Mesenchymal stem cell (in vitro differentiated cells and primary cell): ENCODE data around the gene SLC9A9.
A peak's percentile ranks its signal among the peaks of the same experiment; 100 is the strongest.

Experiments
- DNase-seq: peaks from one replicate; pipeline ENCODE4 v3.0.0-alpha.2; 2013
- H2AFZ ChIP-seq: one replicate; pipeline ENCODE4 v1.6.1; 2013; ENCODE audit warnings: low read depth, mild to moderate bottlenecking, control low read depth, inconsistent platforms, low read length, moderate library complexity
- H2AK5ac ChIP-seq: 2 replicates; pipeline ENCODE4 v1.6.1; 2013; ENCODE audit warnings: low read length, moderate library complexity, mild to moderate bottlenecking, inconsistent platforms; ENCODE audit not compliant: severe bottlenecking
- H2BK120ac ChIP-seq: one replicate; pipeline ENCODE4 v1.6.1; 2013; ENCODE audit warnings: low read depth, mild to moderate bottlenecking, inconsistent platforms, low read length, moderate library complexity
- H2BK12ac ChIP-seq, 2 experiments: one replicate each; pipeline ENCODE4 v1.6.1; 2013; ENCODE audit warnings: inconsistent platforms in 2 of 2, low read length in 2 of 2, mild to moderate bottlenecking in 2 of 2, moderate library complexity in 2 of 2, control low read depth in 1 of 2
- H2BK15ac ChIP-seq: one replicate; pipeline ENCODE4 v1.6.1; 2013; ENCODE audit warnings: mild to moderate bottlenecking, low read depth, inconsistent platforms; ENCODE audit not compliant: poor library complexity, severe bottlenecking
- H2BK5ac ChIP-seq: 2 replicates; pipeline ENCODE4 v1.6.1; 2013; ENCODE audit warnings: low read depth, mild to moderate bottlenecking, low read length, control low read depth, inconsistent platforms; ENCODE audit not compliant: poor library complexity, severe bottlenecking
- H3K14ac ChIP-seq, 2 experiments: one replicate each; pipeline ENCODE4 v1.6.1; 2013; ENCODE audit warnings: inconsistent platforms in 2 of 2, low read length in 2 of 2, control low read depth in 1 of 2, mild to moderate bottlenecking in 1 of 2, moderate library complexity in 1 of 2
- H3K18ac ChIP-seq, 2 experiments: one replicate each; pipeline ENCODE4 v1.6.1; 2013; ENCODE audit warnings: inconsistent platforms in 2 of 2, low read length in 2 of 2, control low read depth in 1 of 2, low read depth in 1 of 2, mild to moderate bottlenecking in 1 of 2
- H3K23ac ChIP-seq, 2 experiments: one replicate each; pipeline ENCODE4 v1.6.1; 2013; ENCODE audit warnings: inconsistent platforms in 2 of 2, low read length in 2 of 2, mild to moderate bottlenecking in 2 of 2, moderate library complexity in 2 of 2, control low read depth in 1 of 2
- H3K27ac ChIP-seq: 2 replicates; pipeline ENCODE4 v1.5.1; 2013; ENCODE audit warnings: mild to moderate bottlenecking, moderate library complexity, low read length, control low read depth, inconsistent platforms; ENCODE audit not compliant: poor library complexity, severe bottlenecking
- H3K27me3 ChIP-seq, 2 experiments: 2 replicates each; pipeline versions ENCODE4 v1.6.1 to v1.7.0; 2013; ENCODE audit warnings: low read length in 2 of 2, mild to moderate bottlenecking in 2 of 2, moderate library complexity in 2 of 2, control low read depth in 1 of 2, inconsistent platforms in 1 of 2; ENCODE audit not compliant: control insufficient read depth in 1 of 2, insufficient read depth in 1 of 2
- H3K36me3 ChIP-seq, 2 experiments: 2 replicates each; pipeline versions ENCODE4 v1.6.1 to v1.7.0; 2013; ENCODE audit warnings: low read length in 2 of 2, control low read depth in 1 of 2, inconsistent platforms in 1 of 2, low read depth in 1 of 2, mild to moderate bottlenecking in 1 of 2; ENCODE audit not compliant: insufficient read depth in 2 of 2, control insufficient read depth in 1 of 2
- H3K4ac ChIP-seq, 2 experiments: one replicate each; pipeline ENCODE4 v1.6.1; 2013; ENCODE audit warnings: inconsistent platforms in 2 of 2, low read length in 2 of 2, mild to moderate bottlenecking in 2 of 2, moderate library complexity in 2 of 2, control low read depth in 1 of 2, low read depth in 1 of 2
- H3K4me1 ChIP-seq: 2 replicates; pipeline ENCODE4 v1.6.1; 2013; ENCODE audit warnings: low read depth, low read length, control low read depth; ENCODE audit not compliant: control insufficient read depth, insufficient read depth
- H3K4me2 ChIP-seq: 2 replicates; pipeline ENCODE4 v1.6.1; 2013; ENCODE audit warnings: low read length, mild to moderate bottlenecking, inconsistent platforms; ENCODE audit not compliant: poor library complexity, severe bottlenecking
- H3K4me3 ChIP-seq, 2 experiments: 2 replicates each; pipeline versions ENCODE4 v1.5.1 to v1.7.0; 2013; ENCODE audit warnings: low read length in 2 of 2, mild to moderate bottlenecking in 2 of 2, control low read depth in 1 of 2, low read depth in 1 of 2; ENCODE audit not compliant: insufficient read depth in 1 of 2
- H3K79me1 ChIP-seq: replicated peaks from 2 replicates; pipeline ENCODE4 v1.6.1; 2013; ENCODE audit warnings: mild to moderate bottlenecking, control low read depth, low read length, inconsistent platforms; ENCODE audit not compliant: poor library complexity, severe bottlenecking
- H3K9ac ChIP-seq: 2 replicates; pipeline ENCODE4 v1.7.0; 2013; ENCODE audit warnings: mild to moderate bottlenecking, low read length, moderate library complexity
- H3K9me3 ChIP-seq: 2 replicates; pipeline ENCODE4 v1.7.0; 2013; ENCODE audit warnings: mild to moderate bottlenecking, low read length; ENCODE audit not compliant: control insufficient read depth
- H4K8ac ChIP-seq: one replicate; pipeline ENCODE4 v1.6.1; 2013; ENCODE audit warnings: inconsistent platforms, mild to moderate bottlenecking, low read length, moderate library complexity
- H4K91ac ChIP-seq: one replicate; pipeline ENCODE4 v1.6.1; 2013; ENCODE audit warnings: mild to moderate bottlenecking, low read length, inconsistent platforms
- WGBS: methylation state at CpG from one replicate; pipeline ENCODE4 v1.1.7; 2013; ENCODE audit warnings: mixed read lengths; 5-methylcytosine and 5-hydroxymethylcytosine counted together

SLC9A9 gene

GRCh38 chr3:143352850-143353550 is 495.3 kb downstream of the SLC9A9 start:
- H3K4me3 ChIP-seq = no peak overlapping the region
- no peak overlapping the region for H2BK15ac ChIP-seq
- H2AFZ ChIP-seq = no peak overlapping the region
- no peaks in the 10 kb centered on the region for H3K27me3 ChIP-seq
- H3K18ac ChIP-seq = no peak overlapping the region
- H3K9ac ChIP-seq = no peak overlapping the region
- H3K9me3 ChIP-seq = no peaks in the 10 kb centered on the region
- no peak for DNase-seq
- H4K91ac ChIP-seq = no peak overlapping the region
- H3K14ac ChIP-seq = no peak overlapping the region
- no peaks in the 10 kb centered on the region for H3K36me3 ChIP-seq
- no peaks in the 10 kb centered on the region for H3K79me1 ChIP-seq
- H4K8ac ChIP-seq = peak overlapping the region; percentile 36
- H3K4ac ChIP-seq = no peak overlapping the region
- WGBS = 82% methylated on average over 6 of the region's 6 CpGs
- H3K4me2 ChIP-seq = no peak overlapping the region
- no peak overlapping the region for H2AK5ac ChIP-seq
- H3K23ac ChIP-seq = no peak overlapping the region
- no peak overlapping the region for H3K27ac ChIP-seq
- H2BK12ac ChIP-seq = no peak overlapping the region
- H2BK5ac ChIP-seq = no peak overlapping the region
- H3K4me1 ChIP-seq = peaks cover 2% of the 10 kb centered on the region
- no peak overlapping the region for H2BK120ac ChIP-seq

DNA sequence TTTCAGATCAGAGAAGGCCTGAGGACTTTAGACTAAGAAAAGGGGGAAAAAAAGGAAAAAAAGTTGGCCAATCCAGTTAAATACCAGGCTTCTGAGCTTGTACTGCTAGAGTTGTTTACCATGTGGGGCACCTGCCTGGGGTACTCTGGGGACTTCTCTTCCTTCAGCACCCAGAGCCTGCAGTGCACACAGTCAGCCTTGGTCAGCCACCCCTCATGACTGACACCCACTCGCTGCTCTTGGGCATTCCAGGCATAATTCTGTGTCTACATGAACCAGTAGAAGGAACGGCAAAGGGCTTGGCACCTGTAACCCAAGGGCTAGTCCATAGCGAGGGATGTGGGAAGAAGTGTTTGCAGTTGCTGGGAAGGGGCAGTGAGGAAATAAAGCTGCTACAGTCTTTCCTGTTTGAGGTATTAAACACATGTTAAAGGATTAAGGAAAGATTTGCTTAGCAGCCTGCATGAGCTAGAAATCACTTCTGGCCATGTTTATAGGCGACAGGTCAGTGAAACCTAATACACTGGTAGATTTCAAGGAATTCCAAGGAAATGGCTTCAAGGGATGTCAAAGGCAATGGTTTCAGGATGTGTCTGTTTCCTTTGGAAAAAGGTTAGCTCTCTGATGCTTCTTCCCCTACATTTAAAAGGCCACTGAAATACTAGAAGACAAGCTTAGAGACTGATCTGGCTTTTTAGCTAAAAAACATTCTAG is 496.2 kb downstream of the SLC9A9 start:
- H3K4me2 ChIP-seq = no peak overlapping the region

DNA sequence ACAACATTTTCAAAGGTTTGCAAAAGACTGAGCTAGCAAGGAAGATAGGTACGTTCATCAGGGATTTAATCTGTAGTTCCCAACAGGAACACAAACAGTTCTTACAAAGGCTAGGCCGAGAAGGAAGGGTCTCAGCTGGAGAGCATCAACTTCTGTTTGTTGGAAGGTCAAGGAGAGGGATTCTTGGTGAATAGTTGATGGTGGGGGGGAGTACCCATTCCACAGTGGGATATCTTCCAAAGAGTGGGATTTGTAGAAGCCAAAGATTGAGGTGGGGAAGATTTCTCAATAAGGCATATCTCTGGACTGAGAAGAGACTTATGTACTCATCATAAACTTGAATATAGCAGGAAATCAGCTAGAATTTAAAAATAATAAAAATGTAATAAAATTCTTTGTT is 496.9 kb downstream of the SLC9A9 start:
- WGBS = 59% methylated on average over 2 of the region's 2 CpGs
- no peak overlapping the region for H3K9ac ChIP-seq
- no peaks in the 10 kb centered on the region for H3K79me1 ChIP-seq

More for the DNA sequence above, 496.2 kb downstream of the SLC9A9 start:
- Histone ChIP-seq H2BK5ac (no peak overlapping the region), H3K9ac (no peak overlapping the region), H2AK5ac (no peak overlapping the region), H3K36me3 (no peaks in the 10 kb centered on the region), H3K27ac (no peak overlapping the region), H3K23ac (no peak overlapping the region), H3K14ac (no peak overlapping the region), H3K4ac (no peak overlapping the region), H4K91ac (no peak overlapping the region), H3K4me3 (no peak overlapping the region), H3K18ac (no peak overlapping the region), H2BK120ac (no peak overlapping the region), H2BK15ac (no peak overlapping the region), H2AFZ (no peak overlapping the region), H3K9me3 (no peaks in the 10 kb centered on the region), H3K79me1 (no peaks in the 10 kb centered on the region), H4K8ac (no peak overlapping the region), H3K27me3 (no peaks in the 10 kb centered on the region), H3K4me1 (peaks cover 2% of the 10 kb centered on the region), H2BK12ac (no peak overlapping the region)
- DNase-seq = no peak
- 88% methylated on average over 4 of the region's 4 CpGs for WGBS

GRCh38 chr3:143349455-143349854 is 498.8 kb downstream of the SLC9A9 start:
- Histone ChIP-seq H3K14ac (no peak overlapping the region), H3K27ac (no peak overlapping the region), H3K4me3 (no peak overlapping the region), H2BK12ac (no peak overlapping the region), H4K91ac (no peak overlapping the region), H3K23ac (no peak overlapping the region), H3K4me2 (no peak overlapping the region), H3K18ac (no peak overlapping the region), H2BK15ac (no peak overlapping the region), H3K4me1 (peaks cover 2% of the 10 kb centered on the region), H2AK5ac (no peak overlapping the region), H2BK120ac (no peak overlapping the region), H3K4ac (no peak overlapping the region), H3K9me3 (no peaks in the 10 kb centered on the region), H2BK5ac (no peak overlapping the region), H3K27me3 (no peaks in the 10 kb centered on the region), H4K8ac (no peak overlapping the region), H3K36me3 (no peaks in the 10 kb centered on the region), H2AFZ (no peak overlapping the region), H3K79me1 (no peaks in the 10 kb centered on the region), H3K9ac (no peak overlapping the region)
- DNase-seq = no peak
- 100% methylated on average over 1 of the region's 2 CpGs for WGBS

More for the DNA sequence above, 496.9 kb downstream of the SLC9A9 start:
- Histone ChIP-seq H2BK15ac (no peak overlapping the region), H3K4ac (no peak overlapping the region), H2BK12ac (no peak overlapping the region), H3K36me3 (no peaks in the 10 kb centered on the region), H3K18ac (no peak overlapping the region), H2BK5ac (no peak overlapping the region), H3K9me3 (no peaks in the 10 kb centered on the region), H3K14ac (no peak overlapping the region), H3K4me2 (no peak overlapping the region), H3K4me3 (no peak overlapping the region), H3K4me1 (peaks cover 2% of the 10 kb centered on the region), H2AK5ac (no peak overlapping the region), H4K91ac (no peak overlapping the region), H2BK120ac (no peak overlapping the region), H3K23ac (no peak overlapping the region), H3K27ac (no peak overlapping the region), H2AFZ (no peak overlapping the region), H3K27me3 (no peaks in the 10 kb centered on the region), H4K8ac (no peak overlapping the region)
- no peak for DNase-seq
